Mammary epithelial cell (primary cell): ENCODE results near the gene NCOR1.

ENCODE experiments used
- CTCF ChIP-seq, 2 donors: IDR thresholded peaks in 1 of 2; conservative IDR thresholded peaks in 1 of 2; 2 replicates each; pipeline ENCODE4 v1.5.1; 2011 to 2012; ENCODE audit warnings: inconsistent platforms in 2 of 2, low read length in 2 of 2, mild to moderate bottlenecking in 2 of 2, control low read depth in 1 of 2, low read depth in 1 of 2; ENCODE audit not compliant: insufficient read depth in 1 of 2; ENCODE audit errors: extremely low read depth in 1 of 2
- EZH2 ChIP-seq: IDR thresholded peaks from 2 replicates; pipeline ENCODE4 v1.6.1; 2012; ENCODE audit warnings: low read length, inconsistent platforms, borderline replicate concordance

DNA sequence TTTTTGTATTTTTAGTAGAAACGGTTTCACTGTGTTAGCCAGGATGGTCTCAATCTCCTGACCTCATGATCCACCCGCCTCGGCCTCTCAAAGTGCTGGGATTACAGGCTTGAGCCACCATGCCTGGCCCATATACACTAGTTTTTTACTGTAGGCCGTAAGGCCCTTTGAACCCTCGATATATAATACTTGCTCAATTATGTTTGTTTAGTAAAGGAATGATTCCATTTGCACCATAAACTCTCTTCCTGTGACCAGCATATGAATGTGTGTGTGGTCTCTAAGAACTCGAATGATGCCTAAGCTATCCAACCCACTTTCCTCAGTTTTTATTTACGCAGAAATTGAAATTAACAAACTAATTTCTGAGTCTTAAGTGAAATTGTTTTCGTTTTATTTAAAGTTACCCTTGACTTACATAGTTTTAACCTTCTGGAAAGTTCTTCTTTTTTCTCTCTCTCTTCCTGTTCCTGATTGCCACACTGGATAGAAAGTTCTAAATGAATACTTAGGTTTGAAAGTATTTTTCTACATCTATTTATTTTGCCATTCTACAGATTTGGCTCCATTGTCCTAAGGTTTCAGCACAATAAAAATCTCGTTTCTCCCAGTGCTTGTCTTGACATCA, 39.6 kb upstream of the NCOR1 start:
- no peak for TF ChIP-seq CTCF (conservative IDR thresholded peaks at IDR 0.05 in 1 of 2, IDR thresholded peaks at IDR 0.05 in 1 of 2; ENCODE audit: extremely low read depth in 1 of 2, insufficient read depth in 1 of 2, low read depth in 1 of 2, low read length in 2 of 2)
- no peak for TF ChIP-seq EZH2
